Body of pancreas (tissue), 4 donors: ENCODE results near the gene EXTL1. TPM values are rescaled to one million over a fixed set of nuclear protein-coding genes. Genes with fewer than 3 reads are reported as not detected.

Experiments used
- ATAC-seq: fragments of 150-250 bp; one replicate; pipeline ENCODE4 v1.9.1; 2016
- DNase-seq, 4 donors: peaks; one replicate each; pipeline ENCODE4 v3.0.0-alpha.2; 2019
- H3K27ac ChIP-seq, 4 donors: fragments of 200-600 bp; sonication (generic); 1 replicate in 3 of 4; 2 replicates in 1 of 4; pipeline versions ENCODE4 v1.5.1 to v1.6.1; 2016 to 2019; ENCODE audit warnings: mild to moderate bottlenecking in 1 of 4, mixed read lengths in 1 of 4, moderate library complexity in 1 of 4
- H3K27me3 ChIP-seq, 2 donors: fragments of 200-600 bp; sonication (generic); one replicate each; pipeline ENCODE4 v1.6.0; 2016; ENCODE audit warnings: mild to moderate bottlenecking in 1 of 2
- H3K36me3 ChIP-seq, 2 donors: fragments of 200-600 bp; sonication (generic); replicated peaks in 1 of 2; 2 replicates each; pipeline ENCODE4 v1.5.1; 2016; ENCODE audit warnings: low read depth in 2 of 2; ENCODE audit not compliant: insufficient read depth in 1 of 2
- H3K4me1 ChIP-seq: fragments of 200-600 bp; sonication (generic); one replicate; pipeline ENCODE4 v1.6.0; 2016
- H3K4me3 ChIP-seq, 2 donors: fragments of 200-600 bp; sonication (generic); 1 replicate in 1 of 2; 2 replicates in 1 of 2; pipeline ENCODE4 v1.5.1; 2016 to 2019
- H3K9me3 ChIP-seq, 3 donors: fragments of 200-600 bp; sonication (generic); 1 replicate in 2 of 3; 2 replicates in 1 of 3; pipeline ENCODE4 v1.5.1; 2016
- POLR2A ChIP-seq, 3 donors: fragments of 450-650 bp; IDR thresholded peaks; one replicate each; pipeline ENCODE4 v1.6.1; 2016; ENCODE audit warnings: antibody characterized with exemption in 3 of 3, mild to moderate bottlenecking in 2 of 3
- WGBS, 2 donors: methylation state at CpG; one replicate each; pipeline ENCODE4 v1.1.5; 2017; 5-methylcytosine and 5-hydroxymethylcytosine counted together
- intact Hi-C: fragments of 100-400 bp; cut with DNase I; formaldehyde crosslinking; loops from one replicate; pipeline ENCODE4 v1.15.1; 2023
- total RNA-seq, 2 donors: library from RNA; depleted of rRNA; stranded (reverse); fragments of >200 nt; gene quantifications; one replicate each; pipeline ENCODE4 v1.1.0, GENCODE V29; 2016
- TF ChIP-seq, protein P1 (sequence below), 7 experiments: fragments of 450-650 bp in 4 of 7; fragments of 200-600 bp in 3 of 7; sonication (generic) in 3 of 7; IDR thresholded peaks; one replicate each; pipeline ENCODE4 v1.5.1; 2016 to 2019; ENCODE audit warnings: antibody characterized with exemption in 7 of 7

Gene EXTL1
- total RNA-seq, 2 donors from 2014 or later = not detected

DNA sequence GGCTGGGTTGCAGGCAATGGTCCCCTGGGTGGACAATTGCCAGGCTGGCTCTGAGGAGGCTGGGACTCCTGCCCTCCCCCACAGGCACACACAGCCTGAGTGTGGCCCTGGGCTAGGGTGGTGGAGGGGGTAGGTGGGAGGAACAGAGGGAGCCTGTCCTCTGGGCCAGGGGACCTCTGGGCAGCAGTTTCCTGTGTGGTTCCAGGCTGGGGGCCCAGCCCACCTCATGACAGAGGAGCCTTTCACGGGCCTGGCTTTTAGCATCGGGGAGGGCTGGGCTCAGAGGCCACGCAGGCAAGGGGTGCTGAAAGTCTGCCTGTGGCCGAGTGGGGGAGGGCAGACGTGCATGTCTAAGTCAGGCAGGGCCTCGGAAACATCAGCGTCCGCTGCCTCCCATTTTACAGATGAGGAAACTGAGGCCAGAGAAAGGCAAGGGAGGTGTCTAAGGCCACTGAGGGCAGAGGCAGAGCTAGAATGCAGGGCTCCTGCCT, 7.0 kb downstream of the EXTL1 start:
- no peak for DNase-seq
- intact Hi-C loops = no loop called here
- H3K27me3 ChIP-seq = no peaks in the 10 kb centered on the region
- H3K9me3 ChIP-seq = no peaks in the 10 kb centered on the region
- H3K4me3 ChIP-seq = no peak overlapping the region
- peaks cover 9% of the 10 kb centered on the region for H3K4me1 ChIP-seq
- no peaks in the 10 kb centered on the region for H3K36me3 ChIP-seq
- no peak overlapping the region for H3K27ac ChIP-seq
- WGBS, 2 donors = 70 to 92% methylated on average over 5 to 8 of the region's 8 CpGs
- no peak for ATAC-seq
- TF ChIP-seq, protein P1, sequence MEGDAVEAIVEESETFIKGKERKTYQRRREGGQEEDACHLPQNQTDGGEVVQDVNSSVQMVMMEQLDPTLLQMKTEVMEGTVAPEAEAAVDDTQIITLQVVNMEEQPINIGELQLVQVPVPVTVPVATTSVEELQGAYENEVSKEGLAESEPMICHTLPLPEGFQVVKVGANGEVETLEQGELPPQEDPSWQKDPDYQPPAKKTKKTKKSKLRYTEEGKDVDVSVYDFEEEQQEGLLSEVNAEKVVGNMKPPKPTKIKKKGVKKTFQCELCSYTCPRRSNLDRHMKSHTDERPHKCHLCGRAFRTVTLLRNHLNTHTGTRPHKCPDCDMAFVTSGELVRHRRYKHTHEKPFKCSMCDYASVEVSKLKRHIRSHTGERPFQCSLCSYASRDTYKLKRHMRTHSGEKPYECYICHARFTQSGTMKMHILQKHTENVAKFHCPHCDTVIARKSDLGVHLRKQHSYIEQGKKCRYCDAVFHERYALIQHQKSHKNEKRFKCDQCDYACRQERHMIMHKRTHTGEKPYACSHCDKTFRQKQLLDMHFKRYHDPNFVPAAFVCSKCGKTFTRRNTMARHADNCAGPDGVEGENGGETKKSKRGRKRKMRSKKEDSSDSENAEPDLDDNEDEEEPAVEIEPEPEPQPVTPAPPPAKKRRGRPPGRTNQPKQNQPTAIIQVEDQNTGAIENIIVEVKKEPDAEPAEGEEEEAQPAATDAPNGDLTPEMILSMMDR (IDR thresholded peaks at IDR 0.05) = no peak
- TF ChIP-seq POLR2A (IDR thresholded peaks at IDR 0.05) = no peak

DNA sequence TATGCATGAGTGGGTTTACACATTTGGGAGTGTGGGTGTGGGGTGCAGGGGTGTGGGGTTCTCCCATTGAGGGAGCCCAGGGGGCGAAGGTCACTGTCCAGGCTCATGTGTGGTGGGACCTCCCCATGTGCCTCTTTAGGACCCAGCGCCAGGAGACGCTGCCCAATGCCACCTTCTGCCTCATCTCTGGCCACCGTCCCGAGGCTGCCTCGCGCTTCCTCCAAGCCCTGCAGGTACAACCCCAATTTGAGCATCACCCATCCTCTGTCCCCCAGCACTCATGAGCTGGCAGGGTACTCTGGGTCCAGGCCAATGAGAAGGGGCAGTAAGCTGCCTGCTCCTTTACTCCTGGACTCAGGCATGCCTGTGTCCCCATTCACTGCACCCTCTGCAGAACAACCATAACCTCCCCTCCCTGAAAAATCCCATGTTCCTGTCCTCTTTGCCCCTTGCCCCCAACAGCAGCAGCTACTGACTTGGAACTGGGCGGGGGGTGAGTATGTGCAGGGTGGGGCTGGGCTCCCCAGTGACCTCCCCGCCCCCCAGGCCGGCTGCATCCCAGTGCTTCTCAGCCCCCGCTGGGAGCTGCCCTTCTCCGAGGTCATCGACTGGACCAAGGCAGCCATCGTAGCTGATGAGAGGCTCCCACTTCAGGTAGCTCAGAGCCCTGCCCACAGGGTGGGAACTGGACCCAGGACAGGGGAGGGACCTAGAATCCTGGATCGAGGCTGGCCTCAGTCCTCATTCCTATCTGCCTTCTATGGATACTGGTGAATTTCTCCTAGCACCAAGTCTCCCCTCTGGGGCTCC, 7.7 kb downstream of the EXTL1 start:
- intact Hi-C loops = no loop called here
- no peaks in the 10 kb centered on the region for H3K36me3 ChIP-seq
- H3K27me3 ChIP-seq = no peaks in the 10 kb centered on the region
- 72 to 75% methylated on average over 10 to 15 of the region's 15 CpGs for WGBS, 2 donors
- no peak overlapping the region for H3K4me3 ChIP-seq
- H3K4me1 ChIP-seq = peaks cover 16% of the 10 kb centered on the region
- no peak for ATAC-seq
- no peaks in the 10 kb centered on the region for H3K9me3 ChIP-seq
- no peak overlapping the region for H3K27ac ChIP-seq
- TF ChIP-seq, protein P1 (IDR thresholded peaks at IDR 0.05) = no peak
- TF ChIP-seq POLR2A (IDR thresholded peaks at IDR 0.05) = no peak
- no peak for DNase-seq

DNA sequence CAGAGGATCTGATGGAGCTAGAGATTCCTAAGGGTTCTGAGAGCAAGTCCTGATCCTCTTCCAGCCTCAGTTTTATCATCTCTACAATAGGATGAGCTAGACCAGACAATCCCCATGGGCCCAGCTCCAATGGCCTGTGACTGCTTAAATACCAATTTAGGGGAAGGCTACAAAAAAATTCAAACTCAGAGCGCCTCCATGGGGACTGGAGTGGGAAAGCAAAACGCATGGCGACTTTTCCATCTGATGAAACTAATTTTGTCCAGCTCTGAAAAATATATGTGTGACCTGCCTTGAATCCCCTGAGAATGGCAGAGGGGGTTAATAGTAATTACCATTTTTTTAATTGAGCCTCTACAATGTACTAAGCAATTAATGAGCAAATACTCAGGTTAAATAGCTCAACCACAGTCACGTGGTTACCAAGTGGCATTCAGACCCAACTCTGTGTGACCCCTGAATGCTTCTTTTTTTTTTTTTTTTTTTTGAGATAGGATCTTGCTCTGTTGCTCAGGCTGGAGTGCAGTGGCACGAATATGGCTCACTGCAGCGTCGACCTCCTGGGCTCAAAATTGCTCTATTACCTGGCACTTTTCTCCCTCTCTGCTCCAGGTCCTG, 8.4 kb downstream of the EXTL1 start:
- intact Hi-C loops = no loop called here
- DNase-seq (no peak), ATAC-seq (no peak)
- Histone ChIP-seq H3K4me1 (peaks cover 21% of the 10 kb centered on the region), H3K36me3 (no peaks in the 10 kb centered on the region), H3K4me3 (no peak overlapping the region), H3K9me3 (no peaks in the 10 kb centered on the region), H3K27ac (no peak overlapping the region), H3K27me3 (no peaks in the 10 kb centered on the region)
- WGBS, 2 donors = 81 to 86% methylated on average over 7 of the region's 7 CpGs
- TF ChIP-seq POLR2A (IDR thresholded peaks at IDR 0.05) = no peak
- TF ChIP-seq, protein P1 (IDR thresholded peaks at IDR 0.05) = no peak

DNA sequence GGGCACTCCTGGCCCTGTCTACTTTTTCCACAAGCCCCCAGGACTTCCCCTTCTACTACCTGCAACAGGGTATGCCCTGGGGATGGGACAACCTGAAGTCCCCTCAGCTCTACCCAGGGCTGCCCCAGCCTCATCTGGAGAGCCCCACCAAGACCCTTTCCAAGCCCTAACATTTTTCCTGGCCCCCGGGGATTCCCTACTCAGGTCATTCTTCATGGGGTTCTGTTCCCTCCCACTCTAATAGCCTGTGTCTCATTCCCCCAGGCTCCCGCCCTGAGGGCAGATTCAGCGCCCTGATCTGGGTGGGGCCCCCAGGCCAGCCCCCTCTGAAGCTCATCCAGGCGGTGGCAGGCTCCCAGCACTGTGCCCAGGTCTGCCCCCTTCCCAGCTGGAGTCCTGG, 9.6 kb downstream of the EXTL1 start:
- intact Hi-C loops = no loop called here
- no peaks in the 10 kb centered on the region for H3K9me3 ChIP-seq
- H3K4me3 ChIP-seq = no peak overlapping the region
- no peaks in the 10 kb centered on the region for H3K27me3 ChIP-seq
- 78 to 93% methylated on average over 4 of the region's 4 CpGs for WGBS, 2 donors
- DNase-seq (no peak), ATAC-seq (no peak)
- no peak for TF ChIP-seq POLR2A (IDR thresholded peaks at IDR 0.05)
- TF ChIP-seq, protein P1 (IDR thresholded peaks at IDR 0.05) = no peak
- H3K27ac ChIP-seq = no peak overlapping the region
- no peaks in the 10 kb centered on the region for H3K36me3 ChIP-seq
- H3K4me1 ChIP-seq = peaks cover 20% of the 10 kb centered on the region
